Motor neuron (in vitro differentiated cells): ENCODE data around the gene SOX3. TPM values are rescaled to one million over a fixed set of nuclear protein-coding genes. Genes with fewer than 3 reads are reported as not detected.

Source experiments
- ATAC-seq, 8 experiments: fragments of 200-7000 bp; cut with Tn5 transposase; replicated peaks in 6 of 8; 2 replicates each; pipeline ENCODE4 v1.8.0; 2021; ENCODE audit warnings: mild to moderate bottlenecking in 8 of 8, moderate library complexity in 8 of 8
- H3K27ac ChIP-seq, 2 donors: fragments of 250-450 bp; sonication (Bioruptor Pico); 2 replicates each; pipeline ENCODE4 v1.9.0; 2021; ENCODE audit warnings: antibody characterized with exemption in 2 of 2, mild to moderate bottlenecking in 2 of 2, moderate library complexity in 1 of 2
- H3K4me1 ChIP-seq, 2 donors: fragments of 250-450 bp; sonication (Bioruptor Pico); replicated peaks in 1 of 2; 2 replicates each; pipeline ENCODE4 v1.6.1; 2021; ENCODE audit warnings: antibody characterized with exemption in 2 of 2, mild to moderate bottlenecking in 2 of 2, moderate library complexity in 1 of 2
- H3K4me3 ChIP-seq, 5 donors: fragments of 250-450 bp; sonication (Bioruptor Pico); 2 replicates each; pipeline ENCODE4 v1.9.0; 2021; ENCODE audit warnings: antibody characterized with exemption in 5 of 5, mild to moderate bottlenecking in 5 of 5, moderate library complexity in 4 of 5
- WGBS, 10 experiments: fragments of 450-650 bp; shearing (Covaris generic); methylation state at CpG; one replicate each; pipeline ENCODE4 v1.0.0; 2022; 5-methylcytosine and 5-hydroxymethylcytosine counted together
- in situ Hi-C, 9 experiments: fragments of 400-800 bp; cut with MboI; loops; one replicate each; pipeline ENCODE4 v1.15.0; 2021; ENCODE audit warnings: low sequenced_read_pairs in 9 of 9, low pct_unique_long_range_greater_than_20kb in 2 of 9; ENCODE audit not compliant: unreplicated experiment in 9 of 9
- total RNA-seq, 8 experiments: library from RNA; unstranded; fragments of 300-600 nt; gene quantifications; 2 replicates each; pipeline versions ENCODE4 v1.2.3 to v1.2.4, GENCODE V29; 2022

The SOX3 gene
- total RNA-seq, 8 experiments from 2014 or later = 0.24 to 103 (median 15.0) TPM; not detected in 2

DNA sequence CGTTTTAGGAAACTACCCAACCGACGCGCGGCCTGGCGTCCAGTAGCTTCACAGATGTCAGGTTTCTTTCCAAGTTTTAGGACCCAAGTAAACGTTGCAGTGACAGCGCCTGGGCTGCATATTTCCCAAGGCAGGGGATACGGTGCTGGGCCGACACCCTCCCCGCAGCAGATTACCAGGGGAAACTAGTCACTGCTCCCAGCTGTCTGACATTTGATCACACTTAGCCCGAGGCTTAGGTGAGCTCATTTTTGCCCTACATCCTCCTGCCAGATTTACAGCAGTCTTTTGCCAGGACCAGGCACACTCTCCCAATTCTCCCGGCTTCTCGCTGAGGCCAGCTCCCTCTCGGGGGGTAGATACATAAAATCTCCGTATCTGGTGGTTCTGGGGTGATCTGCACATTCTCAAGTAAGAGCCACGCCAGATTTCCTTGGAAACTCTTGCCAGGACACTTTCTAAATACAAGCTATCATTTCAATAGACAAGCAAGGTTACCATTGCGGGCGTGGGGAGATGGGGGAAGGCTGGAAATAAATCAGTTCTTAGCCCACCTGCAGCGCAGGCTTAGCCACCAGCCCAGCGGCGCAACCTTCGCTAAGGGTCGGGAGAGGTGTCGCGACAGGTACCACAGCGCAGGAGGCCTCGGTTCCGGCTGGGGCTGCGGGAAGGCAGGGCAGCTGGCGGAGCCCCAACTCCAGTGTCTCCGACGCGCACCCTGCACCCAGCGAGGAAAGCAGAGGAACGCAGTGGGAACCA lies 2.5 kb upstream of the SOX3 start:
- no peak overlapping the region for H3K27ac ChIP-seq
- 0 to 21% (median 12%) methylated on average over 1 to 10 of the region's 36 CpGs; no CpG with 5 or more reads in 6 of the 10 experiments for WGBS, 10 experiments
- peaks cover 0 to 3% of the 10 kb centered on the region in 2 donors for H3K4me1 ChIP-seq
- no peak for ATAC-seq
- in situ Hi-C loops = loop anchor here in 3 of 9 experiments (25.0 kb wide), 1 partner anchor 445 kb away; no protein-coding TSS in a partner anchor
- peak overlapping the region; percentile 24 to 82 (median 50) for H3K4me3 ChIP-seq

- Histone ChIP-seq H3K4me3 (peak overlapping the region; percentile 42 to 82 (median 50)), H3K27ac (peak overlapping the region; percentile 64 to 85), H3K4me1 (peaks cover 4 to 7% of the 10 kb centered on the region in 2 donors)
- WGBS, 10 experiments = 0 to 40% (median 22%) methylated on average over 1 to 8 of the region's 63 CpGs; no CpG with 5 or more reads in 7 of the 10 experiments
- in situ Hi-C loops = loop anchor here in 3 of 9 experiments (25.0 kb wide), 1 partner anchor 443 kb away; no protein-coding TSS in a partner anchor
- peak in 3 of 8 experiments; percentile 3 to 11 (median 3) for ATAC-seq
These were observed 810 bp upstream of the SOX3 start for GRCh38 chrX:140505421-140506337.

- in situ Hi-C loops = loop anchor here in 3 of 9 experiments (25.0 kb wide), 1 partner anchor 442 kb away; no protein-coding TSS in a partner anchor
- Histone ChIP-seq H3K4me1 (peaks cover 11 to 12% of the 10 kb centered on the region in 2 donors), H3K27ac (peak overlapping the region; percentile 61 to 81), H3K4me3 (peak overlapping the region; percentile 42 to 82 (median 50))
- peak; percentile 32 to 78 (median 52) for ATAC-seq
- WGBS, 10 experiments = 0 to 30% methylated on average over 1 to 12 of the region's 92 CpGs; no CpG with 5 or more reads in 8 of the 10 experiments
These were observed 1.0 kb downstream of the SOX3 start for GRCh38 chrX:140503714-140504351.

- no peak overlapping the region for H3K27ac ChIP-seq
- peaks cover 11 to 12% of the 10 kb centered on the region in 2 donors for H3K4me1 ChIP-seq
- 38% methylated on average over 8 of the region's 14 CpGs; no CpG with 5 or more reads in 9 of the 10 experiments for WGBS, 10 experiments
- in situ Hi-C loops = loop anchor here in 3 of 9 experiments (25.0 kb wide), 1 partner anchor 441 kb away; no protein-coding TSS in a partner anchor
- peak overlapping the region; percentile 42 to 82 (median 50) for H3K4me3 ChIP-seq
- no peak for ATAC-seq
These were observed 1.6 kb downstream of the SOX3 start for GRCh38 chrX:140503238-140503601.

GRCh38 chrX:140502491-140503237 lies 2.2 kb downstream of the SOX3 start:
- in situ Hi-C loops = loop anchor here in 3 of 9 experiments (25.0 kb wide), 1 partner anchor 440 kb away; no protein-coding TSS in a partner anchor
- 0 to 33% (median 22%) methylated on average over 1 to 20 of the region's 40 CpGs; no CpG with 5 or more reads in 7 of the 10 experiments for WGBS, 10 experiments
- no peak for ATAC-seq

DNA sequence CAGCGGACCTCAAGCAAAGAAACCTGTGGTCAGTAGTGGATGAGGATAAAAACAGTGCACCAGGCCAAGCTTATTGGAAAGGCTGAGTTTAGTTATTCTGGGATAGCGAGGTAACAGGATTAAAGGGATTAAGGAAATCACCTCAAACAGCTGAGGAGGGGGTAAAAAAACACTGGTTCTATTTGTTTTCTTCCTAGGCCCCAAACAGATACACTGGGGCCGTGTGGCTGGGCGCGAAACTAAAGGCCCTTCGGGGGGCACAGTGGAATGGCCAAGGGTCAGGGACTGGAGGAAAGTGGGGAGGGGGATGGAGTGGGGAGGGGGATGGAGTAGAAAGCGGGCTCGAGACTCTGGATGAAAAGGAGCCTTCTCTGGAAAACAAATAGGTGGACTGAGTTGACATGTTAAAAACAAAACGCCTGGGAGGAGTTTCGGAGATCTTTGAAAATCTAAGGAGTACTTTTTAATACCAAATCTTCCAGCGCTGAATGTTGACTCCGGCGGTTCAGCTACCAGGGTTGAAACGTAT lies 2.9 kb downstream of the SOX3 start:
- ATAC-seq = no peak
- Histone ChIP-seq H3K4me3 (peak overlapping the region; percentile 42 to 82 (median 50)), H3K4me1 (peaks cover 11 to 12% of the 10 kb centered on the region in 2 donors), H3K27ac (no peak overlapping the region)
- 13 to 50% (median 24%) methylated on average over 1 to 11 of the region's 14 CpGs; no CpG with 5 or more reads in 6 of the 10 experiments for WGBS, 10 experiments
- in situ Hi-C loops = loop anchor here in 3 of 9 experiments (25.0 kb wide), 1 partner anchor 440 kb away; no protein-coding TSS in a partner anchor

More at GRCh38 chrX:140502491-140503237, 2.2 kb downstream of the SOX3 start:
- Histone ChIP-seq H3K4me3 (peak overlapping the region; percentile 42 to 82 (median 50)), H3K27ac (no peak overlapping the region), H3K4me1 (peaks cover 11 to 12% of the 10 kb centered on the region in 2 donors)

- peaks cover 11 to 12% of the 10 kb centered on the region in 2 donors for H3K4me1 ChIP-seq
- ATAC-seq = no peak
- H3K4me3 ChIP-seq = peak overlapping the region in 1 of 5 donors; percentile 42
- in situ Hi-C loops = loop anchor here in 3 of 9 experiments (25.0 kb wide), 1 partner anchor 439 kb away; no protein-coding TSS in a partner anchor
- WGBS, 10 experiments = no CpG with 5 or more reads among the region's 13 CpGs
- H3K27ac ChIP-seq = no peak overlapping the region
These were observed 3.5 kb downstream of the SOX3 start for GRCh38 chrX:140501321-140501720.

DNA sequence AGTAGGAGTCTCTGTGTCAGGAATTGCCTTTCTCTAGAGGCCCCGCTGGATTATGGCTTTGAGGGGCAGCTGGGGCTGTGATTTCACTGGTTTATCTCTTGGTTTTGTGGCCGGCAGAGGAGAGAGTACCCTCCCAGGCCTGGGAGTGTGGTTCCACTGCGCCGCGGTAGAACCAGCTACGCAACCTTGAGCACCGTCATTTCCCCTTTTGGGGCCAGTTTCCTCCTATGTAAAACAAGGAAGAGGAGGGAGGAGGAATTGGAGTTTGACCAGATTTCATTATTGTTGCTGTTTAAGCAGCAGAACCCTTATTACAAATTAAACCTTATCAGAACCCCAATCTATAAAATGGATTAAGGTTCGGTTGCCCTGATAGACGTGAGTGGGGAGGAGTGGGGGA lies 4.4 kb downstream of the SOX3 start:
- 0 to 60% (median 26%) methylated on average over 3 to 4 of the region's 9 CpGs; no CpG with 5 or more reads in 6 of the 10 experiments for WGBS, 10 experiments
- Histone ChIP-seq H3K4me3 (no peak overlapping the region), H3K4me1 (peaks cover 11 to 12% of the 10 kb centered on the region in 2 donors), H3K27ac (no peak overlapping the region)
- ATAC-seq = no peak
- in situ Hi-C loops = loop anchor here in 3 of 9 experiments (25.0 kb wide), 1 partner anchor 438 kb away; no protein-coding TSS in a partner anchor

- Histone ChIP-seq H3K4me1 (peaks cover 4 to 8% of the 10 kb centered on the region in 2 donors), H3K4me3 (no peak overlapping the region), H3K27ac (no peak overlapping the region)
- no peak for ATAC-seq
- 45 to 100% (median 66%) methylated on average over 1 of the region's 1 CpG; no CpG with 5 or more reads in 6 of the 10 experiments for WGBS, 10 experiments
- in situ Hi-C loops = no loop called here
These were observed 9.1 kb downstream of the SOX3 start for GRCh38 chrX:140495739-140496138.

DNA sequence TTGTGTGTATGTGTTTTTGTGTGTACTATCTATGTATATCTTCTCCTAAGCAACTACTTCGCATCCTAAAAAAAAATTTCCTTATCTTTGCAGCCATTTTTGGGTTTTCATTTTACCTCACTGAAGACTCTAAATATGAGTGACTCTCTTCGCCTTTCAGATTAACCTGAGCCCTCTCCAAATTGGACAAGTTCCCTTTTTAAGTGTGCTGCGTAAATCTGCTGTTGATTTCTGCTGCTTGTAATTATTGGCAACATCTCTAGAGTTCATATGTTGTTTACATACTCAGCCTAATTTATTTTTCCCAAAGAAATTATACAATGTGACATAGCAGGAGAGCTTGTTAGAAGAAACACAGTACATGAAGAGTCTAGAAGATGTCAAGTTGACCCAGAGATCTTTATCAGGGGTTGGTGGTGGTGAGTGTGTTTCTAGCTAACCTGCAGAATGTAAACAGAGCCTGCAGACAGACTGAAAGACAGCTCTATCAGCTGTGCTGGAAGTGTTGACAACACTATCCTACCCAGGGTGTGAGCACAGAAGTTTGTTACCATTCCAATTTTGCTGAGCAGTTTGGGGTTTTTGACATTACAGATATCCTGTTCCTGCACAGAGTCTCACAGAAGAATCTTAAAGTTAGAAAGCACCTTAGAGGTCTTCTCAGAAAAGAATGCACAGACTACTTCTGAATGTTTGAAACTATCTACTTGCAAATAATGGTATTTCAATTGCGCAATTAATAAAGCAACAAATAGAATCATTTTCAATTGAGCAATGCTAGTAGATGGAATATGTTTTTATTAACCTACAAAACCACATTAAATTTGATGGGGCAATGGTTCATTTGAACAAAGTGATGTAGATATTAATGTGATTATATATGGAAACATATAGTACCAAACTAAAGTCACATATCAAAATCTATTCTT lies 12.5 kb downstream of the SOX3 start:
- WGBS, 10 experiments = 4 to 100% (median 60%) methylated on average over 1 to 3 of the region's 4 CpGs; no CpG with 5 or more reads in 4 of the 10 experiments
- H3K4me1 ChIP-seq = no peaks in the 10 kb centered on the region
- in situ Hi-C loops = no loop called here
- no peak overlapping the region for H3K4me3 ChIP-seq
- ATAC-seq = no peak
- H3K27ac ChIP-seq = no peak overlapping the region

DNA sequence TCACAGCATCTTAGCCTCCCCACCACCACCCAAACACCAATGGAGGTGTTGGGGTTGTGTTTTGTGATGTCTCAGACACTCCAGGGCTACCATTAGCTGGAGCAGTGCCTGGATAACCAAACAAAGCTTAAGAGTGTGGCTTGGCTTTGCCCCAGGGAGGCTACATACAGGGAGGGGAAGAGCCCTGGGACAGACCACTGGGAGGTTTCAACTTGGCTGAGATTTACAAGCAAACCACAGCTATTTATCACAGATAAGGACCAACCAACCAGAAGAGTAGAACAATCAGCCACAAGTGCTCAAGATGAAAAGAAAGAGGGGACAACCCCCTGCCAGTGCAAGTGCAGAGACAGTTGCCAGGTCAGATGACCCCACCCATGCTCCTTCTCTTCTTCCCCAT lies 24.1 kb downstream of the SOX3 start:
- no peak for ATAC-seq
- H3K4me3 ChIP-seq = no peak overlapping the region
- no peaks in the 10 kb centered on the region for H3K4me1 ChIP-seq
- H3K27ac ChIP-seq = no peak overlapping the region
- in situ Hi-C loops = no loop called here
